Measurements from ENCODE around the gene WDFY1. TPM values are rescaled to one million over a fixed set of nuclear protein-coding genes. Genes with fewer than 3 reads are reported as not detected.

The WDFY1 gene
- total and polyA plus RNA-seq, 2 donors from 2014 or later, result 10.4 to 38.4 TPM

GRCh38 chr2:223909001-223909741 lies 36.0 kb downstream of the WDFY1 start:
- intact Hi-C loops (cut with DNase I), result no loop called here
- Histone ChIP-seq H3K4me1 (ENCODE audit: control insufficient read depth in 2 of 3, insufficient read depth in 2 of 3, low read depth in 1 of 3, low read length in 3 of 3) (peaks cover 0 to 16% (median 8%) of the 10 kb centered on the region in 3 donors), H3K4me3 (ENCODE audit: low read length in 3 of 3) (no peak overlapping the region), H3K9me3 (ENCODE audit: control insufficient read depth in 2 of 3, insufficient read depth in 1 of 3, low read length in 3 of 3) (no peaks in the 10 kb centered on the region), H3K27ac (ENCODE audit: low read depth in 2 of 2, low read length in 2 of 2) (no peak overlapping the region), H3K27me3 (ENCODE audit: control insufficient read depth, insufficient read depth, low read length) (no peaks in the 10 kb centered on the region), H3K9ac (ENCODE audit: low read length in 3 of 3) (no peak overlapping the region), H3K36me3 (ENCODE audit: control insufficient read depth in 2 of 3, insufficient read depth in 3 of 3, low read length in 3 of 3) (peaks cover 0 to 8% (median 0%) of the 10 kb centered on the region in 3 donors)
- no peak for TF ChIP-seq CTCF (IDR thresholded peaks at IDR 0.05; ENCODE audit: borderline replicate concordance, extremely low read depth, insufficient read depth)
- DNase-seq (no peak), FAIRE-seq (no peak)

GRCh38 chr2:223908304-223908998 lies 36.7 kb downstream of the WDFY1 start:
- Histone ChIP-seq H3K4me3 (ENCODE audit: low read length in 3 of 3) (no peak overlapping the region), H3K4me1 (ENCODE audit: control insufficient read depth in 2 of 3, insufficient read depth in 2 of 3, low read depth in 1 of 3, low read length in 3 of 3) (peaks cover 0 to 16% (median 8%) of the 10 kb centered on the region in 3 donors), H3K36me3 (ENCODE audit: control insufficient read depth in 2 of 3, insufficient read depth in 3 of 3, low read length in 3 of 3) (peaks cover 0 to 8% (median 0%) of the 10 kb centered on the region in 3 donors), H3K27ac (ENCODE audit: low read depth in 2 of 2, low read length in 2 of 2) (no peak overlapping the region), H3K9me3 (ENCODE audit: control insufficient read depth in 2 of 3, insufficient read depth in 1 of 3, low read length in 3 of 3) (no peaks in the 10 kb centered on the region), H3K27me3 (ENCODE audit: control insufficient read depth, insufficient read depth, low read length) (no peaks in the 10 kb centered on the region), H3K9ac (ENCODE audit: low read length in 3 of 3) (no peak overlapping the region)
- DNase-seq (no peak), FAIRE-seq (no peak)
- intact Hi-C loops (cut with DNase I), result no loop called here
- TF ChIP-seq CTCF (IDR thresholded peaks at IDR 0.05; ENCODE audit: borderline replicate concordance, extremely low read depth, insufficient read depth), result no peak

GRCh38 chr2:223905996-223906395 lies 39.1 kb downstream of the WDFY1 start:
- intact Hi-C loops (cut with DNase I), result no loop called here
- no peak for TF ChIP-seq CTCF (IDR thresholded peaks at IDR 0.05; ENCODE audit: borderline replicate concordance, extremely low read depth, insufficient read depth)
- FAIRE-seq (no peak), DNase-seq (no peak)
- H3K4me3 ChIP-seq (ENCODE audit: low read length in 3 of 3), result no peak overlapping the region
- peaks cover 0 to 13% (median 3%) of the 10 kb centered on the region in 3 donors for H3K36me3 ChIP-seq (ENCODE audit: control insufficient read depth in 2 of 3, insufficient read depth in 3 of 3, low read length in 3 of 3)
- no peak overlapping the region for H3K27ac ChIP-seq (ENCODE audit: low read depth in 2 of 2, low read length in 2 of 2)
- no peaks in the 10 kb centered on the region for H3K9me3 ChIP-seq (ENCODE audit: control insufficient read depth in 2 of 3, insufficient read depth in 1 of 3, low read length in 3 of 3)
- H3K9ac ChIP-seq (ENCODE audit: low read length in 3 of 3), result no peak overlapping the region
- no peaks in the 10 kb centered on the region for H3K27me3 ChIP-seq (ENCODE audit: control insufficient read depth, insufficient read depth, low read length)
- H3K4me1 ChIP-seq (ENCODE audit: control insufficient read depth in 2 of 3, insufficient read depth in 2 of 3, low read depth in 1 of 3, low read length in 3 of 3), result peaks cover 0 to 22% (median 8%) of the 10 kb centered on the region in 3 donors
